ENCODE measurements around the gene HPGDS. TPM values are rescaled to one million over a fixed set of nuclear protein-coding genes. Genes with fewer than 3 reads are reported as not detected.

HPGDS gene
- total and polyA plus RNA-seq, 2 donors from 2014 or later, result 1.9 to 7.4 TPM

DNA sequence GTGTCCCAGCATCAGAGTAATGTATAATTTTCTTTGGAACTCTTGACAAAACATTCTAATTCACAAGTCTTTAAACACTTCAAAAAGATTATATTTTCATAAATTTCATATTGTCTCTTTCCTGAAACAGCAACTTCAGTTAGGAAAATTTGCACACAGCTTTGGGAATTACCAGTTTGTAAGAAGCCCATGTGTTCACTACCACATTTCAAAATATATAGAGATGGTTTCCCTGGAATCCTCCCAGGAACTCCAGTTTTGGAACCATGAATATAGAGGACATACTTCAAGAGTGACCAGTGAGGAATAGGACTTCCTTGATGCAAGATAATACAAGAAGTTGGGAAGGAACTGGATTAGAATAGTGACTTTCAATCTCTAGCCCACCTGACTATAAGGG lies 28.7 kb upstream of the HPGDS start:
- FAIRE-seq, result no peak
- TF ChIP-seq, protein P1, sequence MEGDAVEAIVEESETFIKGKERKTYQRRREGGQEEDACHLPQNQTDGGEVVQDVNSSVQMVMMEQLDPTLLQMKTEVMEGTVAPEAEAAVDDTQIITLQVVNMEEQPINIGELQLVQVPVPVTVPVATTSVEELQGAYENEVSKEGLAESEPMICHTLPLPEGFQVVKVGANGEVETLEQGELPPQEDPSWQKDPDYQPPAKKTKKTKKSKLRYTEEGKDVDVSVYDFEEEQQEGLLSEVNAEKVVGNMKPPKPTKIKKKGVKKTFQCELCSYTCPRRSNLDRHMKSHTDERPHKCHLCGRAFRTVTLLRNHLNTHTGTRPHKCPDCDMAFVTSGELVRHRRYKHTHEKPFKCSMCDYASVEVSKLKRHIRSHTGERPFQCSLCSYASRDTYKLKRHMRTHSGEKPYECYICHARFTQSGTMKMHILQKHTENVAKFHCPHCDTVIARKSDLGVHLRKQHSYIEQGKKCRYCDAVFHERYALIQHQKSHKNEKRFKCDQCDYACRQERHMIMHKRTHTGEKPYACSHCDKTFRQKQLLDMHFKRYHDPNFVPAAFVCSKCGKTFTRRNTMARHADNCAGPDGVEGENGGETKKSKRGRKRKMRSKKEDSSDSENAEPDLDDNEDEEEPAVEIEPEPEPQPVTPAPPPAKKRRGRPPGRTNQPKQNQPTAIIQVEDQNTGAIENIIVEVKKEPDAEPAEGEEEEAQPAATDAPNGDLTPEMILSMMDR (IDR thresholded peaks at IDR 0.05; ENCODE audit: borderline replicate concordance, extremely low read depth, insufficient read depth), result no peak
- no peaks in the 10 kb centered on the region for H3K27me3 ChIP-seq (ENCODE audit: control insufficient read depth, insufficient read depth, low read length)
- intact Hi-C loops (cut with DNase I), result no loop called here
- no peaks in the 10 kb centered on the region for H3K9me3 ChIP-seq (ENCODE audit: control insufficient read depth in 2 of 3, insufficient read depth in 1 of 3, low read length in 3 of 3)
- H3K36me3 ChIP-seq (ENCODE audit: control insufficient read depth in 2 of 3, insufficient read depth in 3 of 3, low read length in 3 of 3), result no peaks in the 10 kb centered on the region
- no peak overlapping the region for H3K9ac ChIP-seq (ENCODE audit: low read length in 3 of 3)
- no peaks in the 10 kb centered on the region for H3K4me1 ChIP-seq (ENCODE audit: control insufficient read depth in 2 of 3, insufficient read depth in 2 of 3, low read depth in 1 of 3, low read length in 3 of 3)
- no peak overlapping the region for H3K4me3 ChIP-seq (ENCODE audit: low read length in 3 of 3)
- no peak for DNase-seq
- no peak overlapping the region for H3K27ac ChIP-seq (ENCODE audit: low read depth in 2 of 2, low read length in 2 of 2)

DNA sequence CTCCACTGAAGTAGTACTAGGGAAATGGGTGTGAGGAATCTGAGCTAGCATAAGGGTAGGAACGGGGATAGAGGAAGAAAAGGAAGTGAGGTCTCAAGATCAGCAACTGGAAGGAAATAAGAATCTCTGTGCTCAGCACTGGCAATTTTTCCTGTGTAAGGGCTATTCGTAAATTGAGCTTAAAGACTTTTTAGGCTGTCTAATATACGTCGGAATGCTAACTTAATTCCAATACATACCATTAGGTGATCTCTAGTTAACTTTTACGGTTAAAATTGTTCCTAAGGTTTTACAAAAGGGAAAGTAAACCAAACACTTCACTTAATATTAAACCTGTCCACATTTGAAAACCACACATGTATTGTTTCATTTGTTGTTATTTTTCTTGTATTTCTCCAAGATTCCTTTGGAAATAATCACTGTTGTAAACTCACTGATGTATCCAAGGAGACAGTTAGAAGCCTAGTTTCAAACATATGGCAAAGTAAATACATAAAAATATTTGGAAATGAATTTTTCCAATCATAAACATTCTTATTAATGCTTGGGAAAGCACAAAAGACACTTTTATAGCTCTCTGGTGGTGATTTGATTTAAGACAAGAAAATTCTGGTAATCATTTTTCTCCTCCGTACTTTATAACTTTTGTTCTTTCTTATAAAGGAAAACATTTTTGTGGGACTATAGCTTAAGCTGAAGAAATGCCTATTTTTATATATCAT lies 28.1 kb upstream of the HPGDS start:
- intact Hi-C loops (cut with DNase I), result no loop called here
- TF ChIP-seq, protein P1 (IDR thresholded peaks at IDR 0.05; ENCODE audit: borderline replicate concordance, extremely low read depth, insufficient read depth), result no peak
- FAIRE-seq, result no peak

DNA sequence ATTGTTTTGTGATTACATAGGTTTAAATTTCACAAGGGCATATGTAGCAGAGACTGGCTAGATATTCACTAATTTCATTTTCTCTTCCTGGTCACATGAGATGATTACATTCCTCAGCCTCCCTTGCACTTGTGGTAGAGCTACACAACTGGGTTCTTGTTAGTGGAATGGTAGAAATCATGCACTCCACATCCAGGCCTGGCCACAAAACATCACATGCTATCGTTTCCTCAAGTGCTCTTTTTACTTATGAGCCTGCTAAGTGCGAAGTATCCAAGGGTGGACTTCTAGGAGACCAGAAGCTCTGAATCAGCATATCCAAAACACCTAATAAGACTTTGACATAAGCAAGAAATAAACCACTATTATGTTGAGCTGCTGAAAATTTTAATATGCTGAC lies 26.4 kb upstream of the HPGDS start:
- TF ChIP-seq, protein P1 (IDR thresholded peaks at IDR 0.05; ENCODE audit: borderline replicate concordance, extremely low read depth, insufficient read depth), result no peak
- Histone ChIP-seq H3K4me1 (ENCODE audit: control insufficient read depth in 2 of 3, insufficient read depth in 2 of 3, low read depth in 1 of 3, low read length in 3 of 3) (no peaks in the 10 kb centered on the region), H3K9me3 (ENCODE audit: control insufficient read depth in 2 of 3, insufficient read depth in 1 of 3, low read length in 3 of 3) (no peaks in the 10 kb centered on the region), H3K36me3 (ENCODE audit: control insufficient read depth in 2 of 3, insufficient read depth in 3 of 3, low read length in 3 of 3) (no peaks in the 10 kb centered on the region), H3K4me3 (ENCODE audit: low read length in 3 of 3) (no peak overlapping the region), H3K9ac (ENCODE audit: low read length in 3 of 3) (no peak overlapping the region), H3K27ac (ENCODE audit: low read depth in 2 of 2, low read length in 2 of 2) (no peak overlapping the region), H3K27me3 (ENCODE audit: control insufficient read depth, insufficient read depth, low read length) (no peaks in the 10 kb centered on the region)
- FAIRE-seq (no peak), DNase-seq (no peak)
- intact Hi-C loops (cut with DNase I), result no loop called here

More for the DNA sequence above, 28.1 kb upstream of the HPGDS start:
- Histone ChIP-seq H3K4me1 (ENCODE audit: control insufficient read depth in 2 of 3, insufficient read depth in 2 of 3, low read depth in 1 of 3, low read length in 3 of 3) (no peaks in the 10 kb centered on the region), H3K36me3 (ENCODE audit: control insufficient read depth in 2 of 3, insufficient read depth in 3 of 3, low read length in 3 of 3) (no peaks in the 10 kb centered on the region), H3K9me3 (ENCODE audit: control insufficient read depth in 2 of 3, insufficient read depth in 1 of 3, low read length in 3 of 3) (no peaks in the 10 kb centered on the region), H3K4me3 (ENCODE audit: low read length in 3 of 3) (no peak overlapping the region), H3K9ac (ENCODE audit: low read length in 3 of 3) (no peak overlapping the region), H3K27me3 (ENCODE audit: control insufficient read depth, insufficient read depth, low read length) (no peaks in the 10 kb centered on the region), H3K27ac (ENCODE audit: low read depth in 2 of 2, low read length in 2 of 2) (no peak overlapping the region)
- DNase-seq, result peak in 1 of 5 donors; percentile 31
